ENCODE data around the gene WHAMM.
"Not testable (repeated sequence)": the region's sequence is repeated elsewhere in the genome, so short reads cannot be mapped to it uniquely, and the experiment has no call there.

The WHAMM gene

GRCh38 chr15:82865981-82866380 is 56.6 kb downstream of the WHAMM start:
- not testable (repeated sequence) for DNase-seq (ENCODE audit: low spot score)

GRCh38 chr15:82870727-82871320 is 61.4 kb downstream of the WHAMM start:
- no peak for DNase-seq (ENCODE audit: low spot score)

- DNase-seq (ENCODE audit: low spot score), result no peak
Measured at GRCh38 chr15:82871358-82871757, 61.9 kb downstream of the WHAMM start.

GRCh38 chr15:82871832-82872484 is 62.5 kb downstream of the WHAMM start:
- DNase-seq (ENCODE audit: low spot score), result no peak

GRCh38 chr15:82873000-82873680 is 63.7 kb downstream of the WHAMM start:
- DNase-seq (ENCODE audit: low spot score), result no peak

- DNase-seq (ENCODE audit: low spot score), result no peak
Measured at GRCh38 chr15:82874267-82874666, 64.8 kb downstream of the WHAMM start.

- DNase-seq (ENCODE audit: low spot score), result no peak
Measured at GRCh38 chr15:82874961-82875360, 65.5 kb downstream of the WHAMM start.

GRCh38 chr15:82875411-82876003 is 66.1 kb downstream of the WHAMM start:
- DNase-seq (ENCODE audit: low spot score), result no peak

GRCh38 chr15:82877825-82878224 is 68.4 kb downstream of the WHAMM start:
- DNase-seq (ENCODE audit: low spot score), result no peak

GRCh38 chr15:82878325-82878724 is 68.9 kb downstream of the WHAMM start:
- no peak for DNase-seq (ENCODE audit: low spot score)

- no peak for DNase-seq (ENCODE audit: low spot score)
Measured at GRCh38 chr15:82880704-82881103, 71.3 kb downstream of the WHAMM start.

GRCh38 chr15:82881747-82882146 is 72.3 kb downstream of the WHAMM start:
- no peak for DNase-seq (ENCODE audit: low spot score)

GRCh38 chr15:82882273-82882928 is 73.0 kb downstream of the WHAMM start:
- no peak for DNase-seq (ENCODE audit: low spot score)

Data from hematopoietic multipotent progenitor cell treated with erythropoietin and hydrocortisone succinate and interleukin-3 and kit ligand, for 17 days (in vitro differentiated cells).